B cell (primary cell): ENCODE results near the gene TOX2. TPM values are rescaled to one million over a fixed set of nuclear protein-coding genes. Genes with fewer than 3 reads are reported as not detected.

Experiments used
- ATAC-seq: fragments of 200-7000 bp; cut with Tn5 transposase; one replicate; pipeline ENCODE4 v1.10.0; 2021; ENCODE audit warnings: low read depth, mild to moderate bottlenecking, moderate number of reproducible peaks, moderate library complexity
- CTCF ChIA-PET: fragments of 350-600 bp; sonication (Branson Sonifier 250); formaldehyde crosslinking; loops from one replicate; lab custom pipeline; 2021; ENCODE audit warnings: antibody characterized with exemption, inconsistent platforms; lab: Charles Lee
- POLR2A ChIA-PET: fragments of 350-600 bp; sonication (Branson Sonifier 250); formaldehyde crosslinking; loops from one replicate; lab custom pipeline; 2021; ENCODE audit warnings: antibody characterized with exemption; lab: Charles Lee
- DNase-seq: peaks from one replicate; pipeline ENCODE4 v3.0.0; 2013
- H2AFZ ChIP-seq: 2 replicates; pipeline ENCODE4 v1.6.1; 2012; ENCODE audit warnings: mild to moderate bottlenecking, low read depth, low read length; ENCODE audit not compliant: insufficient read depth, poor library complexity, severe bottlenecking
- H3K27ac ChIP-seq, 2 donors: 1 replicate in 1 of 2; 2 replicates in 1 of 2; pipeline ENCODE4 v1.5.1; 2012 to 2013; ENCODE audit warnings: low read length in 2 of 2, mild to moderate bottlenecking in 2 of 2, moderate library complexity in 1 of 2
- H3K27me3 ChIP-seq, 4 experiments: fragments of 200-600 bp in 1 of 4; sonication (generic) in 1 of 4; replicated peaks in 1 of 4; 1 replicate in 2 of 4; 2 replicates in 2 of 4; pipeline versions ENCODE4 v1.6.1 to v1.7.0; 2013 to 2016; ENCODE audit warnings: low read length in 3 of 4, mild to moderate bottlenecking in 2 of 4, mixed read lengths in 1 of 4, moderate library complexity in 1 of 4; ENCODE audit not compliant: insufficient read depth in 4 of 4, control insufficient read depth in 3 of 4; ENCODE audit errors: control extremely low read depth in 1 of 4
- H3K36me3 ChIP-seq, 2 experiments: replicated peaks in 1 of 2; 1 replicate in 1 of 2; 2 replicates in 1 of 2; pipeline versions ENCODE4 v1.6.1 to v1.7.1; 2013; ENCODE audit warnings: low read length in 1 of 2; ENCODE audit not compliant: insufficient read depth in 2 of 2, control insufficient read depth in 1 of 2; ENCODE audit errors: control extremely low read depth in 1 of 2, extremely low read depth in 1 of 2
- H3K4me1 ChIP-seq, 2 donors: fragments of 200-600 bp in 1 of 2; sonication (generic) in 1 of 2; 1 replicate in 1 of 2; 2 replicates in 1 of 2; pipeline versions ENCODE4 v1.5.1 to v1.6.1; 2013 to 2017; ENCODE audit warnings: low read length in 2 of 2; ENCODE audit not compliant: control insufficient read depth in 2 of 2, insufficient read depth in 2 of 2
- H3K4me2 ChIP-seq: replicated peaks from 2 replicates; pipeline ENCODE3; 2012; ENCODE audit warnings: mild to moderate bottlenecking, low read depth, low read length; ENCODE audit not compliant: poor library complexity, severe bottlenecking
- H3K4me3 ChIP-seq, 5 experiments: fragments of 200-600 bp in 1 of 5; sonication (generic) in 1 of 5; 1 replicate in 3 of 5; 2 replicates in 2 of 5; pipeline versions ENCODE4 v1.5.1 to v1.7.0; 2011 to 2016; ENCODE audit warnings: low read length in 4 of 5, mild to moderate bottlenecking in 4 of 5, low read depth in 2 of 5, control low read depth in 1 of 5, moderate library complexity in 1 of 5; ENCODE audit not compliant: insufficient read depth in 1 of 5; ENCODE audit errors: control extremely low read depth in 1 of 5, extremely low read depth in 1 of 5
- H3K79me2 ChIP-seq: fragments of 200-600 bp; sonication (generic); one replicate; pipeline ENCODE4 v1.6.0; 2016; ENCODE audit warnings: low read length; ENCODE audit not compliant: control insufficient read depth, insufficient read depth
- H3K9ac ChIP-seq: fragments of 200-600 bp; sonication (generic); 2 replicates; pipeline ENCODE4 v1.6.1; 2017; ENCODE audit warnings: mild to moderate bottlenecking, low read length, moderate library complexity
- H3K9me3 ChIP-seq, 3 donors: one replicate each; pipeline versions ENCODE4 v1.6.1 to v1.7.1; 2013; ENCODE audit warnings: low read length in 2 of 3; ENCODE audit not compliant: control insufficient read depth in 2 of 3, insufficient read depth in 1 of 3; ENCODE audit errors: control extremely low read depth in 1 of 3
- H4K20me1 ChIP-seq: 2 replicates; pipeline ENCODE4 v1.6.0; 2012; ENCODE audit warnings: mild to moderate bottlenecking, low read length; ENCODE audit not compliant: insufficient read depth, control insufficient read depth, poor library complexity, severe bottlenecking
- H3K27ac Mint-ChIP-seq: one replicate; pipeline ENCODE4 v1.8.0; 2021; ENCODE audit warnings: mixed read lengths
- H3K27me3 Mint-ChIP-seq: one replicate; pipeline ENCODE4 v1.8.0; 2021; ENCODE audit warnings: mixed read lengths
- H3K4me1 Mint-ChIP-seq: one replicate; pipeline ENCODE4 v1.8.0; 2021; ENCODE audit warnings: mixed read lengths
- H3K4me3 Mint-ChIP-seq: one replicate; pipeline ENCODE4 v1.8.0; 2021; ENCODE audit warnings: mixed read lengths
- H3K9me3 Mint-ChIP-seq: one replicate; pipeline ENCODE4 v1.8.0; 2022; ENCODE audit warnings: mixed read lengths; ENCODE audit not compliant: insufficient read depth
- EZH2 ChIP-seq: IDR thresholded peaks from 2 replicates; pipeline ENCODE4 v1.6.1; 2012; ENCODE audit warnings: borderline replicate concordance, low read depth, mild to moderate bottlenecking, moderate library complexity, low read length; ENCODE audit not compliant: insufficient read depth, poor library complexity, severe bottlenecking
- WGBS: methylation state at CpG from one replicate; pipeline ENCODE4 v1.1.5; 2013; ENCODE audit warnings: missing lambda C conversion rate; ENCODE audit not compliant: insufficient coverage; 5-methylcytosine and 5-hydroxymethylcytosine counted together
- intact Hi-C: fragments of 100-400 bp; cut with micrococcal nuclease; formaldehyde crosslinking; loops from one replicate; pipeline ENCODE4 v1.10.0; 2022
- polyA plus RNA-seq: library from polyadenylated mRNA; depleted of rRNA; stranded (reverse); fragments of >200 nt; gene quantifications from 2 replicates; pipeline ENCODE4 v1.2.3, GENCODE V29; 2012
- total RNA-seq, 2 donors: library from RNA; stranded (reverse); fragments of 120-200 nt in 1 of 2; gene quantifications; 1 replicate in 1 of 2; 2 replicates in 1 of 2; pipeline versions ENCODE4 v1.2.3 to v1.2.4, GENCODE V29; 2013 to 2022
- TF ChIP-seq, protein P1 (sequence below): fragments of 200-600 bp; IDR thresholded peaks from one replicate; pipeline ENCODE4 v1.8.0; 2022; ENCODE audit warnings: antibody characterized with exemption, mild to moderate bottlenecking

TOX2 gene
- total and polyA plus RNA-seq, 2 donors (not counting 1 experiment from before 2014, with no cell fraction given) = 1.2 to 4.1 TPM

DNA sequence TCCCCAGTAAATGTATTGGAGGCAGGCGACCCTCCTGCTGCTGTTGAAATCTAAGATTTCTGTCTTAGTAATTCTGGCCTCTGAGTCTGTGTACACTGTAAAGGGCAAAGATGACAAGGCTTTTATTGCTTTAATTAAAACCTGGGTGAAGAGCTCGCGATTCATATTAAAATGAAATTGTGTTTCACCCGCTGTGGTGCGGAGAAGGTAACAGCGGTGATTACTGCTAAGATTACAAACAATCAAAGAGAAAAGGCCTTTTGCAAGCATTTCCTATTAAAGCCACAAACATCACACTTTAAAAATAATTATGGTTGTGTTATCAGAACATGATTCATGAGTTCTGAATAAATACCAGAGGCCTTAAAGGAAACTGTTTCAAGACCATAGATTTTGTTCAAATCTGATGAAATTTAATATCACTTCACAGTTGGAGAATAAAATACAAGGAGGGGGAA, 69.3 kb downstream of the TOX2 start:
- ChIA-PET POLR2A (no interaction called here), CTCF (interaction anchor here (1.0 to 1.1 kb wide), 2 partner anchors 96 to 98 kb away, joined by 3 read pairs; no protein-coding TSS in a partner anchor)
- Histone ChIP-seq H3K4me2 (no peak overlapping the region), H3K36me3 (no peaks in the 10 kb centered on the region), H3K9me3 (no peaks in the 10 kb centered on the region), H3K4me3 (no peak overlapping the region), H3K79me2 (no peaks in the 10 kb centered on the region), H4K20me1 (no peaks in the 10 kb centered on the region), H3K4me1 (no peaks in the 10 kb centered on the region), H2AFZ (no peak overlapping the region), H3K27me3 (no peaks in the 10 kb centered on the region), H3K27ac (no peak overlapping the region), H3K9ac (no peak overlapping the region)
- TF ChIP-seq EZH2 = no peak
- TF ChIP-seq, protein P1, sequence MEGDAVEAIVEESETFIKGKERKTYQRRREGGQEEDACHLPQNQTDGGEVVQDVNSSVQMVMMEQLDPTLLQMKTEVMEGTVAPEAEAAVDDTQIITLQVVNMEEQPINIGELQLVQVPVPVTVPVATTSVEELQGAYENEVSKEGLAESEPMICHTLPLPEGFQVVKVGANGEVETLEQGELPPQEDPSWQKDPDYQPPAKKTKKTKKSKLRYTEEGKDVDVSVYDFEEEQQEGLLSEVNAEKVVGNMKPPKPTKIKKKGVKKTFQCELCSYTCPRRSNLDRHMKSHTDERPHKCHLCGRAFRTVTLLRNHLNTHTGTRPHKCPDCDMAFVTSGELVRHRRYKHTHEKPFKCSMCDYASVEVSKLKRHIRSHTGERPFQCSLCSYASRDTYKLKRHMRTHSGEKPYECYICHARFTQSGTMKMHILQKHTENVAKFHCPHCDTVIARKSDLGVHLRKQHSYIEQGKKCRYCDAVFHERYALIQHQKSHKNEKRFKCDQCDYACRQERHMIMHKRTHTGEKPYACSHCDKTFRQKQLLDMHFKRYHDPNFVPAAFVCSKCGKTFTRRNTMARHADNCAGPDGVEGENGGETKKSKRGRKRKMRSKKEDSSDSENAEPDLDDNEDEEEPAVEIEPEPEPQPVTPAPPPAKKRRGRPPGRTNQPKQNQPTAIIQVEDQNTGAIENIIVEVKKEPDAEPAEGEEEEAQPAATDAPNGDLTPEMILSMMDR = no peak
- H3K4me1 Mint-ChIP-seq = no peaks in the 10 kb centered on the region
- ATAC-seq (no peak), DNase-seq (no peak)
- H3K27me3 Mint-ChIP-seq = peaks cover 4% of the 10 kb centered on the region
- WGBS = 100% methylated on average over 2 of the region's 6 CpGs
- no peak overlapping the region for H3K4me3 Mint-ChIP-seq
- intact Hi-C loops = no loop called here
- no peaks in the 10 kb centered on the region for H3K9me3 Mint-ChIP-seq
- H3K27ac Mint-ChIP-seq = no peak overlapping the region

DNA sequence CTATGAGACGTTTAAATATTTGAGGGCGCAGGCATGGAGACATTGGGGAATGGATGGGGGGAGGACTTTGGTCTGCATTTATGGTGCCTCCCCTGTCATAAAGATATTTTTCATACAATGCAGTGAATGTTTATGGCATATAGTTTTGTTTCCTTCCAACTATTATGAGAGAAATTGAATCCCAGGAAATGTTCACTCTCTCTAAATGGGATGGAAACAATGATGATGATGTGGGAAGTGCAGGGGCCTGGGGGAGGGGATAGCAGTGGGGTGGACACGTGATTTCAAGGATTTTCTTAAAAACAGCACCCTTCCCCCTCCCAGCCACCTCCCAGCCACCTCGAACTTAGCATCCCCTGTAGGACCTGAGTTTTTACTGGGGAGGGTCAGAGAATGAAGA, 69.9 kb downstream of the TOX2 start:
- H3K4me1 Mint-ChIP-seq = no peaks in the 10 kb centered on the region
- H4K20me1 ChIP-seq = no peaks in the 10 kb centered on the region
- WGBS = no CpG with 5 or more reads among the region's 4 CpGs
- H3K27me3 Mint-ChIP-seq = no peaks in the 10 kb centered on the region
- no peak overlapping the region for H3K4me3 Mint-ChIP-seq
- H3K9me3 Mint-ChIP-seq = no peaks in the 10 kb centered on the region
- no peaks in the 10 kb centered on the region for H3K36me3 ChIP-seq
- H3K79me2 ChIP-seq = no peaks in the 10 kb centered on the region
- no peaks in the 10 kb centered on the region for H3K9me3 ChIP-seq
- TF ChIP-seq EZH2 = no peak
- TF ChIP-seq, protein P1 = no peak
- DNase-seq = no peak
- no peak overlapping the region for H3K4me2 ChIP-seq
- intact Hi-C loops = no loop called here
- ChIA-PET POLR2A (no interaction called here), CTCF (no interaction called here)
- H2AFZ ChIP-seq = no peak overlapping the region
- no peaks in the 10 kb centered on the region for H3K4me1 ChIP-seq
- H3K27ac ChIP-seq = no peak overlapping the region
- H3K27me3 ChIP-seq = no peaks in the 10 kb centered on the region
- no peak overlapping the region for H3K4me3 ChIP-seq
- ATAC-seq = no peak
- H3K27ac Mint-ChIP-seq = no peak overlapping the region
- no peak overlapping the region for H3K9ac ChIP-seq
